HUES48 (cell line): ENCODE results near the gene ABCC9.

Experiments
- H3K27ac ChIP-seq: one replicate; pipeline ENCODE4 v1.7.0; 2013; ENCODE audit warnings: low read depth, low read length, inconsistent platforms
- H3K27me3 ChIP-seq: 2 replicates; pipeline ENCODE4 v1.6.1; 2013; ENCODE audit warnings: mild to moderate bottlenecking, low read length; ENCODE audit not compliant: control insufficient read depth, insufficient read depth
- H3K36me3 ChIP-seq: 2 replicates; pipeline ENCODE4 v1.6.1; 2013; ENCODE audit warnings: low read length; ENCODE audit not compliant: control insufficient read depth, insufficient read depth
- H3K4me1 ChIP-seq: 2 replicates; pipeline ENCODE4 v1.6.1; 2013; ENCODE audit warnings: mild to moderate bottlenecking, low read length; ENCODE audit not compliant: control insufficient read depth, insufficient read depth
- H3K4me3 ChIP-seq: 2 replicates; pipeline ENCODE4 v1.5.1; 2013; ENCODE audit warnings: mild to moderate bottlenecking, low read depth, low read length
- H3K9ac ChIP-seq: 2 replicates; pipeline ENCODE4 v1.6.1; 2013; ENCODE audit warnings: mild to moderate bottlenecking, low read depth, low read length, moderate library complexity
- H3K9me3 ChIP-seq: 2 replicates; pipeline ENCODE4 v1.6.1; 2013; ENCODE audit warnings: low read length; ENCODE audit not compliant: control insufficient read depth, insufficient read depth

The ABCC9 gene

DNA sequence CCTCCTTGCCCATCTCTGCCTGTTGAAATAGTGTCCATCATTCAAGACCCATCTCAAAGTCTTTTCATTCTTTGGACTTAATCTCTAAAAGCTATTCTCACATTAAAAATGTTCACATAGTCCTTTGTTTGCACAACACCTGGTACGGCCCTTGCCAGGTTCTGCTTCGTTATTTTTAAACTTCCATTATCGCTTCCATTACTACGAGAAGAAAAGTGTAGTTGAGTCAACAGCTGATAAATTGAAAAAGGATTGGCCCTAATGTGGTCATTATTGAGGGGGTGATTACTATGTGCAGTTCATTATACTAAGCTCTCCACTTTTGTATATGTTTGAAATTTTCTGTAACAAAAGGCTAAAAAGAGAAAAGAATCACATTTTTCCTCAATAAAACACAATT, 184.5 kb downstream of the ABCC9 start:
- H3K9me3 ChIP-seq, result no peaks in the 10 kb centered on the region
- H3K27ac ChIP-seq, result no peak overlapping the region
- H3K36me3 ChIP-seq, result no peaks in the 10 kb centered on the region
- no peak overlapping the region for H3K9ac ChIP-seq
- no peaks in the 10 kb centered on the region for H3K27me3 ChIP-seq
- H3K4me1 ChIP-seq, result no peaks in the 10 kb centered on the region
- no peak overlapping the region for H3K4me3 ChIP-seq

DNA sequence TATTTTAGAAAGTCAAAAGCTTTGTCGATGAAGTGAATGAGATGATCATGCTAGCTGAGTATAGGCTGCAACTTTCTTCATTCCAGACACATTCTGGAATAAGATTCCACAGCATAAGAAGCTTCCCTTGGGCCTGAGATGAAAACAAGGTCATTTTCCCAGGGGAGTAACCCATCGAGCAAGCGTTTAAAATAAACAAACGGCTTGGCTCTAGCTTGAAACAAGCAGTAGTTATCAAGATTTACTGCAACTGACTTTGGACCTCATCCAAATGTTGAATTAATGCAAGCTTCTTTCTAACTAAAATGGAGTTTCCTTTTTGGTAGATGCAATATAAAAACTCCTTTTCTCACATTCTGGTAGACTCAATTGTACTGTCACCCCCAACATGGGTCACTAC, 189.7 kb downstream of the ABCC9 start:
- H3K9ac ChIP-seq, result no peak overlapping the region
- no peaks in the 10 kb centered on the region for H3K27me3 ChIP-seq
- no peaks in the 10 kb centered on the region for H3K9me3 ChIP-seq
- H3K4me3 ChIP-seq, result no peak overlapping the region
- no peaks in the 10 kb centered on the region for H3K4me1 ChIP-seq
- H3K27ac ChIP-seq, result no peak overlapping the region
- H3K36me3 ChIP-seq, result no peaks in the 10 kb centered on the region
